HCT116 (cell line): Measurements from ENCODE around the gene MTHFD1L. TPM values are rescaled to one million over a fixed set of nuclear protein-coding genes. Genes with fewer than 3 reads are reported as not detected.

Experiments
- ATAC-seq: fragments of 200-7000 bp; cut with Tn5 transposase; 2 replicates; pipeline ENCODE4 v1.9.1; 2020; ENCODE audit warnings: mild to moderate bottlenecking, moderate library complexity
- BruUV-seq: library from RNA; stranded (reverse); fragments of 400-500 nt; replicated peaks from 2 replicates; lab custom pipeline; 2021; lab: Mats Ljungman, UMichigan
- CTCF ChIA-PET: fragments of 300-600 bp; sonication (Branson Sonifier 250); formaldehyde crosslinking; loops from one replicate; lab custom pipeline; 2021; ENCODE audit warnings: antibody characterized with exemption; lab: Charles Lee
- POLR2A ChIA-PET: fragments of 300-600, 350-600 bp; sonication (Branson Sonifier 250); formaldehyde crosslinking; loops from one replicate; lab custom pipeline; 2021; ENCODE audit warnings: antibody characterized with exemption; lab: Charles Lee
- RAD21 ChIA-PET, 2 experiments: fragments of 300-600 bp; sonication (Branson Sonifier 250); formaldehyde crosslinking; loops; one replicate each; lab custom pipeline; 2023; ENCODE audit warnings: low total read pairs in 2 of 2; ENCODE audit not compliant: uncharacterized antibody in 2 of 2, unreplicated experiment in 2 of 2, low non-redundant PET in 1 of 2; lab: Charles Lee
- DNase-seq: peaks from one replicate; pipeline ENCODE4 v3.0.0-alpha.2; 2010; ENCODE audit warnings: low read depth, low spot score
- H2AFZ ChIP-seq: fragments of 200-600 bp; shearing (Covaris generic), sonication (generic); 2 replicates; pipeline ENCODE4 v1.6.1; 2017; ENCODE audit warnings: low read depth, mixed run types, mixed read lengths, antibody characterized with exemption, low read length; ENCODE audit not compliant: poor library complexity, severe bottlenecking
- H3K27ac ChIP-seq: 2 replicates; pipeline ENCODE4 v1.5.1; 2012; ENCODE audit warnings: low read depth, low read length
- H3K27me3 ChIP-seq: fragments of 200-600 bp; sonication (generic); 2 replicates; pipeline ENCODE4 v1.6.1; 2016; ENCODE audit warnings: mixed run types, low read length, mixed read lengths; ENCODE audit not compliant: insufficient read depth
- H3K36me3 ChIP-seq, 2 experiments: fragments of 200-500 bp in 1 of 2; fragments of 200-600 bp in 1 of 2; sonication (Bioruptor generic) in 1 of 2; sonication (generic) in 1 of 2; 2 replicates each; pipeline versions ENCODE4 v1.5.1 to v1.6.1; 2014 to 2016; ENCODE audit warnings: low read length in 2 of 2, inconsistent platforms in 1 of 2, mixed read lengths in 1 of 2, mixed run types in 1 of 2; ENCODE audit not compliant: insufficient read depth in 2 of 2, control insufficient read depth in 1 of 2
- H3K4me1 ChIP-seq, 2 experiments: fragments of 200-600 bp in 1 of 2; sonication (generic) in 1 of 2; 2 replicates each; pipeline versions ENCODE4 v1.5.1 to v1.6.1; 2012 to 2017; ENCODE audit warnings: low read length in 2 of 2, inconsistent platforms in 1 of 2, mild to moderate bottlenecking in 1 of 2, mixed read lengths in 1 of 2, mixed run types in 1 of 2, moderate library complexity in 1 of 2; ENCODE audit not compliant: insufficient read depth in 2 of 2, control insufficient read depth in 1 of 2
- H3K4me2 ChIP-seq: fragments of 200-600 bp; sonication (generic); 2 replicates; pipeline ENCODE4 v1.6.1; 2017; ENCODE audit warnings: mixed run types, low read length, mixed read lengths
- H3K4me3 ChIP-seq, 2 experiments: fragments of 200-600 bp in 1 of 2; sonication (generic) in 1 of 2; replicated peaks in 1 of 2; 2 replicates each; pipeline ENCODE4 v1.5.1; 2011 to 2016; ENCODE audit warnings: low read length in 2 of 2, control low read depth in 1 of 2, low read depth in 1 of 2, mild to moderate bottlenecking in 1 of 2, mixed read lengths in 1 of 2, mixed run types in 1 of 2
- H3K79me2 ChIP-seq: fragments of 200-600 bp; sonication (generic); 2 replicates; pipeline ENCODE4 v1.6.1; 2017; ENCODE audit warnings: mild to moderate bottlenecking, mixed run types, low read length, moderate library complexity, mixed read lengths; ENCODE audit not compliant: insufficient read depth
- H3K9ac ChIP-seq: fragments of 200-600 bp; sonication (generic); 2 replicates; pipeline ENCODE4 v1.6.1; 2016; ENCODE audit warnings: low read length, mixed read lengths
- H3K9me2 ChIP-seq: fragments of 200-600 bp; sonication (generic), shearing (Covaris generic); 2 replicates; pipeline ENCODE4 v1.6.1; 2017; ENCODE audit warnings: mixed run types, mild to moderate bottlenecking, moderate library complexity; ENCODE audit not compliant: insufficient read depth
- H3K9me3 ChIP-seq, 2 experiments: fragments of 200-500 bp in 1 of 2; fragments of 200-600 bp in 1 of 2; sonication (Bioruptor generic) in 1 of 2; sonication (generic) in 1 of 2; 2 replicates each; pipeline ENCODE4 v1.6.1; 2014 to 2017; ENCODE audit warnings: low read length in 2 of 2, mixed read lengths in 2 of 2, inconsistent platforms in 1 of 2, low read depth in 1 of 2, mild to moderate bottlenecking in 1 of 2, mixed run types in 1 of 2, moderate library complexity in 1 of 2; ENCODE audit not compliant: control insufficient read depth in 1 of 2, insufficient read depth in 1 of 2
- H4K20me1 ChIP-seq: fragments of 200-600 bp; sonication (generic), shearing (Covaris generic); 2 replicates; pipeline ENCODE4 v1.6.1; 2017; ENCODE audit warnings: mixed run types, mild to moderate bottlenecking, moderate library complexity; ENCODE audit not compliant: insufficient read depth
- CEBPB ChIP-seq: IDR thresholded peaks from 2 replicates; pipeline ENCODE4 v1.6.1; 2012; ENCODE audit warnings: low read depth
- EZH2 ChIP-seq: fragments of 200-600 bp; sonication (generic); IDR thresholded peaks from 2 replicates; pipeline ENCODE4 v1.6.1; 2017; ENCODE audit warnings: antibody characterized with exemption, mixed run types
- EZH2phosphoT487 ChIP-seq: fragments of 200-600 bp; IDR thresholded peaks from 2 replicates; pipeline ENCODE4 v1.6.1; 2018; ENCODE audit warnings: antibody characterized with exemption, borderline replicate concordance
- POLR2A ChIP-seq: IDR thresholded peaks from 2 replicates; pipeline ENCODE4 v1.7.0; 2011; ENCODE audit warnings: borderline replicate concordance; ENCODE audit not compliant: insufficient read depth, insufficient read length; ENCODE audit errors: extremely low read depth
- SIN3A ChIP-seq: IDR thresholded peaks from 2 replicates; pipeline ENCODE4 v1.6.1; 2012; ENCODE audit warnings: low read depth
- SP1 ChIP-seq: IDR thresholded peaks from 2 replicates; pipeline ENCODE4 v1.6.1; 2012; ENCODE audit warnings: low read depth
- intact Hi-C: fragments of 100-400 bp; cut with micrococcal nuclease; formaldehyde crosslinking; loops from 2 replicates; pipeline ENCODE4 v1.10.0; 2022
- total RNA-seq: library from RNA; stranded (reverse); gene quantifications from one replicate; pipeline ENCODE4 v1.2.1, GENCODE V29; 2021; ENCODE audit not compliant: unreplicated experiment
- TF ChIP-seq, protein P1 (sequence below): IDR thresholded peaks from 2 replicates; pipeline ENCODE4 v1.6.1; 2012

MTHFD1L gene
- total RNA-seq, 1 experiment from 2014 or later: 127 TPM

DNA sequence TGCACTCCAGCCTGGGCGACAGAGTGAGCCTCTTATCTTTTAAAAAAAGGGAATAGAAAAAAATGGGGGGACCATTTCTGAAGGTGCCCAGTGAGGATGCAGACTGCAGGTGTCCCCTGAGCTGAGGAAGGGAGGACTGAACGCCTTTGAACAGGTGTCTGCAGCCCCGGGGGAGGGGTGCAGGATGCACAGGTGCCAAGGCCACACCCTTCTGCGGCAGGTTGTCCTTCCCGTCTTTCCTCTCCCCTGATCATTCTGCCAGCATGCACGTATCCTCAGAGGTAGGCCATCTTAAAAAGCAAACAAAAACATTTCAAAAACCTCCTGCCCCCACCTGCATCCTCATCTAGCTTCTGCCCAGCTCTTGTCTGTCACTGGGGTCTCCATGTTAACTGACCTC is 101.3 kb downstream of the MTHFD1L start:
- no peak overlapping the region for H3K4me2 ChIP-seq
- DNase-seq: no peak
- no peak overlapping the region for H3K9ac ChIP-seq
- intact Hi-C loops: no loop called here
- ChIA-PET POLR2A (no interaction called here), CTCF (no interaction called here)
- no peaks in the 10 kb centered on the region for H3K79me2 ChIP-seq
- no TSS peak for BruUV-seq
- H3K9me2 ChIP-seq: no peaks in the 10 kb centered on the region
- peaks cover 0 to 11% of the 10 kb centered on the region in 2 experiments; a peak in 1 of 4 replicates for H3K36me3 ChIP-seq
- no peak overlapping the region for H3K27ac ChIP-seq
- no peaks in the 10 kb centered on the region for H3K27me3 ChIP-seq
- H3K4me3 ChIP-seq: no peak overlapping the region
- TF ChIP-seq SIN3A (no peak), POLR2A (no peak)
- TF ChIP-seq, all 23 proteins: peak for 0
- H3K4me1 ChIP-seq: peaks cover 7 to 18% of the 10 kb centered on the region in 2 experiments; a peak in 3 of 4 replicates
- RAD21 ChIA-PET: no interaction called here
- no peaks in the 10 kb centered on the region for H3K9me3 ChIP-seq
- H4K20me1 ChIP-seq: no peaks in the 10 kb centered on the region
- H2AFZ ChIP-seq: no peak overlapping the region
- ATAC-seq: no peak

DNA sequence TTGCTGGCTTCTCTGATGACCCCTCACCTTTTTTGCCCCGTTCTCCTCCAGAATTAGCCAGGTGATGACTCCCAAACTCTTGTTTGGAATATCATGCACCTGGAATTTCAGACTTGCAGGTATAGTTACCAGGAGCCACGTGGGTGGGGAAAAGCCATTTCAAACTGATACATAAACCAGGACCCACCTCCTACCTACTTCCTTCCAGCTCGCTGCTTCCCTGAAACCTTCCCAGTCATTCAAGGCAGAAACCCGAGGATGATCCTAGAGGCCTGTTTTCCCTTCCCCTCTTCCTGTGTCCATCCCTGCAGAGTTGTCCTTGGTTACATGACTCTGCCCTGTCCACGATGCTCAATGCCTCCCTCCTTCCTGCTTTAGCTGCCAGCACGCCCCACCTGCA is 101.9 kb downstream of the MTHFD1L start:
- Histone ChIP-seq H3K36me3 (peaks cover under 1 to 16% of the 10 kb centered on the region in 2 experiments; a peak in 2 of 4 replicates), H3K27me3 (no peaks in the 10 kb centered on the region), H4K20me1 (no peaks in the 10 kb centered on the region), H3K9me2 (no peaks in the 10 kb centered on the region), H3K4me3 (no peak overlapping the region), H2AFZ (no peak overlapping the region), H3K4me2 (no peak overlapping the region), H3K27ac (no peak overlapping the region), H3K9me3 (no peaks in the 10 kb centered on the region), H3K79me2 (no peaks in the 10 kb centered on the region), H3K9ac (no peak overlapping the region), H3K4me1 (peaks cover 7 to 18% of the 10 kb centered on the region in 2 experiments; a peak in 3 of 4 replicates)
- intact Hi-C loops: no loop called here
- TF ChIP-seq SP1 (no peak), CEBPB (no peak), SIN3A (no peak), EZH2phosphoT487 (no peak), EZH2 (no peak), POLR2A (no peak)
- TF ChIP-seq, protein P1, sequence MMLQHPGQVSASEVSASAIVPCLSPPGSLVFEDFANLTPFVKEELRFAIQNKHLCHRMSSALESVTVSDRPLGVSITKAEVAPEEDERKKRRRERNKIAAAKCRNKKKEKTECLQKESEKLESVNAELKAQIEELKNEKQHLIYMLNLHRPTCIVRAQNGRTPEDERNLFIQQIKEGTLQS: no peak
- CTCF ChIA-PET: no interaction called here
- POLR2A ChIA-PET: no interaction called here
- DNase-seq: no peak
- RAD21 ChIA-PET: no interaction called here
- no TSS peak for BruUV-seq
- no peak for ATAC-seq
